ENCODE results near the gene SFXN5.
A peak's percentile ranks its signal among the peaks of the same experiment; 100 is the strongest.

Gene SFXN5

GRCh38 chr2:72972352-72973136 lies 99.0 kb downstream of the SFXN5 start:
- no peak for DNase-seq

- peak; percentile 23 for DNase-seq
Measured at GRCh38 chr2:72971036-72971435, 100.5 kb downstream of the SFXN5 start.

- DNase-seq, result no peak
Measured at GRCh38 chr2:72969706-72970105, 101.8 kb downstream of the SFXN5 start.

- DNase-seq, result no peak
Measured at GRCh38 chr2:72968286-72968685, 103.2 kb downstream of the SFXN5 start.

DNA sequence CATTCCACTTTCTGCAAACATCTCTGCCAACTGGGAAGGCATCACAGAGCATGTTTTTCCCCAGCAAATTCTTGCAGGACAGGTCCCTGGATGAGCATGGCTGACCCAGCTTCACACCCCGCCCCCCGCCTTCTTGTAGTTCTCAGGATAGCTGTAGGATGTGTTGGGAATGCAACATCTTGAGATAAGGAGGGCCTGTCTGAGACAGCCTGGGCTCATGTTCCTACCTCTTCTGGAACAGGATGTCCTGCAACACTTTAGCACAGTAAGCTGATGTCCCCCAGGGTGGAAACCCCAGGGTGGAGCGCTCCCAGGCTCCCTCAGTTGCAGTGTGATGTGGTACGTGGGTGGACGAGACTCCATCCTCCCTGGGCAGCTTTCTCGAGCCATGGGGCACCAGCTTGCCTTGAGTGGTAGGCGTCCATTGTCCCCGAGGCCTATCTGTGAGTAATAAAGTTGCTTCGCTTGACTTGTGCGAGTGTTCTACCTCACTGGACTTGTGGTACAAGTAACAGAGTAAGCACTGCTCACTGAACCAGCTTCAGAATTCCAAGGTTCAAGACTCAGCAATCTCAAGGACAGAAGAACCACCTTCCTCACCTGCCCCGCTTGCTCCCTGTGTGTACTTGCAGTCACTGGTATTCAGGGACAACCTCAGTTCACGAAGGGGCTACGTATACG lies 105.6 kb downstream of the SFXN5 start:
- no peak for DNase-seq

GRCh38 chr2:72965016-72965415 lies 106.5 kb downstream of the SFXN5 start:
- DNase-seq, result no peak

DNA sequence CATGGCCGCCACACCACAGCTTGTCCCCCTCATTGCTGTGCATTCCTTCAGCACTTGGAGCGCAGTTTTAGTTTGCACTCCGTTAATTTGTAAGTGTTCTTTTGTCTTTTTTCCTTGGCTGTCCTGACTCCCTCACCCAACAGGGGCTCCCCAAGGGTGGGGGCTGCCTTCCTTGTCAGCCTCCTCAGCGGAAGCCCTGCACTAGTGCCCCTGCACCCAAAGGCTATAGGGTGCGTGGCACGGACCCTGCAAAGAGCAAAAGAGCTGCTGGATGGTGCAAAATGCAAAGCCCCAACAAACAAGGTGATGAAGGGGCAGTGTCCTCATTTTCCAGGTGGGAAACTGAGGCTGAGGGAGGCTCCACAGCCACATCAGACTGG lies 107.4 kb downstream of the SFXN5 start:
- no peak for DNase-seq

- no peak for DNase-seq
Measured at GRCh38 chr2:72963423-72964145, 107.9 kb downstream of the SFXN5 start.

DNA sequence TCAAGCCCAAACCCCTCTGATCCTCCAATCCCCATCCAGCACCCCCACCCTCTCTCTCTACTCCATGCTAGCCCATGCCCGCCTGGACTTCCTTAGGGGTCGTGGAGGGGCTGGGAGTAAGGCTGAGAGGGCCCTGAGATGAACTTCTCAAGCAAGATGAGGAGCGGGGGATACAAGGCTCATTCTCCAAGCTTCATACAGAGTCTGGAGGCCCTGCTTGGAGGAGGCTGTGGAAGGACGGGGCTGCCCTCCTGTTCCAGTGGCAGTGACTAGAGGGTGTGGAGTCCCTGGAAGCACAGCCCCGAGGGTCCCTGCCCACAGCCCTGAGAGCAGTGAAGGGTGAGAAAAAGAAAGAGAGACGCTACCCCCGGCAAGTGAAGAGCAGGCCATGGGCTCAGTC lies 108.6 kb downstream of the SFXN5 start:
- no peak for DNase-seq

DNA sequence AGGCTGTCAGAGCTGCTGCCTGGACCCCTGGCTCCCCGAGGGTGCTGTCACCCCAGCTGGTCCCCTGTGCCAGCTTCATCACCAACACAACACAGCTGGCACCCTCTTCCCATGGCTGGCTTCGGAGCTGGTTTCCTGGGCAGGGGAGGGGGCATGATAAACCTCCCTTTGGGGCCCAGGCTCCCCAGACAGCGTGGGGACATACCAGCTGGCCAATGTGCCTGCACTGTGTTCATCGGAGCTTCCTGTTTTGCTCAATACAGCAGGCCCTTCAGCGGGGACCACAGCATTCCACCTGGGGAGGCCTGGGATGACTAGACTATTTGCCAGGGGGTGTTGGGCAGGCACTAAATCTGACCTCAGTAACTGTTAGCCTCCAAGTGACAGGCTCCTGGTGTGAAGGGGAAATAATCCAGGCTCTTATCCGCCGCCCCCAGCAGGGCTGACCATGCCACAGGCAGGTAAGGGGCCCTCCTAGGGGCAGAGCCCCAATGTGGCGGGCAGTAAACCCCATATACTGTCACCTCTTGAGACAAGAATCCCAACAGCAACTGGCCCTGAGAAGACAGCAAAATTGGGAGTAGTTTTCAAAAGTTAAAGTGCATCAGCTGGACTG lies 109.6 kb downstream of the SFXN5 start:
- peak; percentile 61 for DNase-seq

DNA sequence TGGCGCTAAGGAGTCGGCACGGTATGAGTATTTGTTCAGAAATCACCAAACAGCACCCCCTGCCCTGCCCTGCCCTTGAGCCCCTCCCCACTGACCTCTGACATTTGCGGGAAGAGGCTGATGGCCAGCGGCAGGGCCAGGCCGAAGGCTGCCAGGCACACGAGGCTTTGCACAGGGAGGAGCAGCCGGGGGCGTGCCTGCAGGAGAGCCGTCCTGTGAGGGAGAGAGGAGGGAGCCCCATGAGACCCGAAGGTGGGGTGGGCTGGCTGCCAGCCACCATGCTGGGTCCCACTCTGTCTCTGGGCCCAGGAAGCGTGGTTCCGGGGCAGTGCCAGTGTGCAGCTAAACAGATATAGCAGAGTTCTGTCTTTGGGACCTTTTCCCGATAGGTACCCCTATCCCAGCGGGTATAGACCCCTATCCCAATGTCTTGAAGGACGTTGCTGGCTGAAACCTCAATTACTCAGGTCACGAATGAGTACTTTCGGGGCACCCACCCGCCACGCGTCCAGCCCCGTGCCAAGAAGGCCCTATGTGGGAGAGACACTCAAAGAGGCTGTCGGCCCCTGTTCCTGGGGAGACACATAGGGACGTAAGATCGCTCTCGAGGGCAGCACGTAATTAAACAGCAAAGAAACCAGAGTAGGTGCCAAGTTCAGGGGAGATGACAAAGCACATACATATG lies 110.3 kb downstream of the SFXN5 start:
- no peak for DNase-seq

- no peak for DNase-seq
Measured at GRCh38 chr2:72959995-72960981, 111.2 kb downstream of the SFXN5 start.

DNA sequence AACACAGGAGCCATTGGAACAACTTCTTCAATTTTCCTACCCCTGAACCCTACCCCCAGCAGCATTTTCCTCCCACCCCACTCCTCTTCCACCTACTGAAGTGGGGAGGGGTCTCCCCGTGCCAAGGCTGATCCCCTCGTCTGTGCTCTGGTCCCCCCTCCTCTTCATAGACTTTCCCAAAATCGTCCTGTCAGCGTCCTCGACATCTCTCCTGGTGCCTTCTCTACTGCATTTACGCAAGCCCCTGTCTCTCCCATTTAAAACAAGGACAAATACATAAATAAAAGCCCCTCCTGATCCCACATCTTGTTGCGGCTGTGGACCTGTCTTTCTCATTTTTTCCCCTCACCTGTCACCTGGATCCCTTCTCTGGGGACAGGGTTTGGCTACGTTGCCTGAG lies 112.0 kb downstream of the SFXN5 start:
- no peak for DNase-seq

DNA sequence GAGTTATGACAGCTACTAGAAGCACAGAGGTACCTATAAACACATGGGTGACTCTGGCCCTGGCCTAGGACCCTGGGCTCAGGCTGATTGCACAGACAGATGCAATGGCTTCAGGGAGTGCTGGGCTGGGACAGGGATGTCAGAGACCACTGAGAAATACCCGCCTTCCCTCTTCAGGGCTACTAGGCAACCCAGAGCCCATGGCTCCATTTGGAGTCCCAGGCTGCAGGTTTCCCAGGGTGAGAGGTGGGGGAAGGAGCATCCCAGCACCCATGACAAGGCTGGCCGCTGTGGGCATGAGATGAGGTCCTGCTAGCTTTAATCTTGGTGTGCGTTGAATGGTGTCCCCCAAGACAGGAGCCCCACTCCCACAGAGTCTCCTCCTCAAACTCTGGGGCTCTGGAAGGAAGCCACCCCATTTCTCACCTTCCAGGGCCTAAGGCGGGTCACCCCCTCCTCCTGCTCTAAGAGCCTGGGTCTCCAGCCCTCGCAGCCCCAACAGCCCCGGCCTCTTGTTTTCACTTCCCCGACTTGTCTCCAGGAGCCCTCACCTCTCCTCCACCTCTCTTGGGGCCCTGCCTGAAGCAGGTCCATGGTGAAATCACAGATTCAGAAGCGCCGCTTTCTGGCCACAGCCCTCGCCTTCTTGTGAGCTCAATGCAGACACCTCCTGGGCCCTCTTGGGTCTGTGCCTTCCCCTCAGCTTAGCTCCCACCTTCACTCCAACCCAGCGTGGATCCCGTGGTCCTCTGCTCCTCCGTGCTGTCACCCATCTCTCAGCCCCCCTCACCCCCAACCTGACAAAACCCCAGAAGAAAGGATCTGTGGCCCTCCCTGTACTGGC lies 112.7 kb downstream of the SFXN5 start:
- DNase-seq, result no peak

DNA sequence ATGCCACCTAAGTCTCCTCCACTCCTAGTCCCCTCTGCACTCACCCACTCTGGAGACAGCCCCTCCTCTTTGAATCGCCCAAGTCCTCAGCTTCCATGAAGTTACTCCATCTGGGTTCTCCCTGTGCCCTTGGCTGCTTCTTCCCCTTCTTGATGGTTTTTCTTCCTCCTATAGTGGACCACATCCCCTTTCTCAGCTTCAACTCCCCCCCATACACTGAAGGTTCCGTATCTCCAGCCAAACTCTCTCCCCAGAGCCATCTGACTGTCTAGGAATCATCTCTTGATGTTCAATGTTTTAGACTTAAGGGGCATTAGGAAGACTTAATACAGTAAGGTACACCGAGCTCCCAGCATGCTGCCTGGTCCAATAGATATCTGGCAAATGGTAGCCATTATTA lies 114.6 kb downstream of the SFXN5 start:
- DNase-seq, result no peak

- DNase-seq, result no peak
Measured at GRCh38 chr2:72956050-72956395, 115.5 kb downstream of the SFXN5 start.

DNA sequence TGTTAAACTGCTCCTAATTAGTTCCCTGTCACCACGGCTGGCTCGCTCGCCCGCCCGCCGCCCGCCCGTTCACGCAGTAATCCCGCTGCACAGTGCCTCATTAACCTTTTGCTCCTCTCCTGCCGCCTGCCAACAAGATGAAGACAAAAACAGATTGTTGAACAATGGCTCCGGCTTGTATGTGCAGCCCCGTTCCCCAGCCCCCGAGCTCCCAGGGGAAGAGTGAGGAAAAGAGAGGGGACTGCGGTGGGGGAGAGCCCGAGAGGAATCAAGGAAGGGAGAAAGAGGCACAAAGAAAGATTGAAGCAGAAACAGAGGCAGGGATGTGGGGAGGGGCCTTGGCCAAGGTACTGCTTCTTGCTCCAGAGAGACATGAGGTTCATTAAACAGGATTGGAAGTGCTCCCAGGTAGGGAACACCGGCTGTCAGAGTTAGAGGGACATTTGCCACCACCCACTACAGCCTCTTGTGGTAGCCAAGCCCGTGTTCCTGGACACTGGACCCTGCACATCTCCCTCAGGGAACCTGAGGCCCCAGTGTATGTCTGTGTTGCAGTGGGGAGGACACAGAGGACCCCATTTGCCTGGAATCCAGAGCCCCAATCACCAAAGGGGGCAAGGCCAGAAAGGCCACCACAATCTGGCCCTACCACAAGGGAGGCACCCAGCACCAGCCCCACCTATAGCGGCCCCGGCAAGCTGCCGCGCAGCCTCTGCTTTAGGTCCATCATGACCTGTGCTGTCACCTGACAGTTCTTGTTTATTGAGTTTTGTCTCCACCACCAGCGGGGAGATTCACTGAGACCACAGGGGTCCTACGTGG lies 116.1 kb downstream of the SFXN5 start:
- no peak for DNase-seq

DNA sequence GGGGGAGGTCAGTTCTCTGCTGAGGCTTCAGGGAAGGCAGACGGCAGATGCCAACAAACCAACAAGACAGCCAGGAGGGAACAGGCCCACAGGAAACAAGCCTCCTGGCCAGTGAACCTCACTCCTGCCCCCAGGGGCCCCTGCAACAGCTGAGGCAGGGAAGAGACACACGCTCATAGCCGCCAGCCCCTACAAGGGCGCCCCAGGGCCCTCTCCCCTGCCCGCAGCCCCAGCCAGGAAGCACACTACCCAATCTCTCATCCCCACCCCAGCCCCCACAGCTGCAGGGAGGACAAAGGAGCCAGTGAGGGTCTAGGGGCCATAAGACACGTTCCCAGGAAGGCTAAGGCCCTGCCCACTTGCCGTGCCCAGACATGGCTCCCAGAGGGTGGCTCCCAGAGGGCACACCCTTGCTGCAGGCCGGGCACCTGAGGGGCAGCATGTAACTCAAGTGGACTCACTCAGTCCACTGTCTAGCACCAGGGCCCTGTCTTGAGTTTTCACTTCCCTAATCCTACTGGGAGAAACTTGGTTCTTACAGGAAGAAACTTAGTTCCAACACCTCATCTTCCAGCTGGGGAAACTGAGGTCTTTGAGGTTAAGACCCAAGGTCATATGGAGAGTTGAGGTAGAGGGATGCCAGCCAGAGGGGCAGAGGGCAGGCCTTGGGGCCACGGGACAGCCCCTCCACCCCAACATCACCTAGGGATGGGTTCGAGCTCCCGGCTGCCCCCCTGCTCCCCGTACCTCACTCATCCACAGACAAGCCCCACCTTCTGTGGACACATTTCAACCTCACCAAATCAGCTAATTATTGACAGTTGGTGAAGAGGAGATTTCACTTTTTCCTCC lies 116.9 kb downstream of the SFXN5 start:
- DNase-seq, result no peak

GRCh38 chr2:72953976-72954375 lies 117.5 kb downstream of the SFXN5 start:
- no peak for DNase-seq
